NB4 (cell line): ENCODE measurements around the gene CNKSR3.

Source experiments
- DNase-seq: peaks from one replicate; pipeline ENCODE4 v3.0.0; 2010; ENCODE audit warnings: low read depth
- H3K4me3 ChIP-seq: one replicate; pipeline ENCODE4 v1.5.1; 2011; ENCODE audit warnings: mild to moderate bottlenecking, low read depth, low read length, moderate library complexity
- MYC ChIP-seq: IDR thresholded peaks from 2 replicates; pipeline ENCODE4 v1.6.1; 2011; ENCODE audit warnings: low read depth, low read length
- POLR2A ChIP-seq: IDR thresholded peaks from 2 replicates; pipeline ENCODE4 v1.6.1; 2011; ENCODE audit warnings: mild to moderate bottlenecking; ENCODE audit not compliant: insufficient read length; ENCODE audit errors: extremely low read depth
- TF ChIP-seq, protein P1 (sequence below): IDR thresholded peaks from one replicate; pipeline ENCODE4 v1.5.1; 2012; ENCODE audit warnings: low read depth, low read length
- TF ChIP-seq, protein P2 (sequence below): IDR thresholded peaks from 2 replicates; pipeline ENCODE4 v1.6.1; 2011; ENCODE audit warnings: low read depth, low read length

The CNKSR3 gene

DNA sequence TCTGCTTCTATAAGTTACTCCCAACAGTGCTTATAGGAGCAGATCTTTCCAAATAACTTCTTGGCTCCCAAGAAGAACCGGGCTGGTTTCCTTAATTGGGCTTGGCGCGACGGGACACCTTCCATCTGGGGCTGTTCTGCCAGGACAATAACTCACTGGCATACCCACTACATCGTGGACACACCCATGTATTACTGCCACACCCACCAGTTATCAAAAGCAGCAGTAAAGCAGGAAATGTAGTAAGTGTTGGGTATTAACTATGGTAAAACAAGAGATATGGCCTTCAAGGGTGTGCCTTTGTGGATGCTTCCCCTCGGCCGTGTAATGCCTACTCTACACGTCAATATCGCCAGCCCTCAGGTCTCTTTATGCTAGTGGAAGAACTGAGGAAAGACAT, 24.7 kb downstream of the CNKSR3 start:
- H3K4me3 ChIP-seq, result no peak overlapping the region
- TF ChIP-seq MYC (no peak), POLR2A (no peak)
- TF ChIP-seq, protein P1, sequence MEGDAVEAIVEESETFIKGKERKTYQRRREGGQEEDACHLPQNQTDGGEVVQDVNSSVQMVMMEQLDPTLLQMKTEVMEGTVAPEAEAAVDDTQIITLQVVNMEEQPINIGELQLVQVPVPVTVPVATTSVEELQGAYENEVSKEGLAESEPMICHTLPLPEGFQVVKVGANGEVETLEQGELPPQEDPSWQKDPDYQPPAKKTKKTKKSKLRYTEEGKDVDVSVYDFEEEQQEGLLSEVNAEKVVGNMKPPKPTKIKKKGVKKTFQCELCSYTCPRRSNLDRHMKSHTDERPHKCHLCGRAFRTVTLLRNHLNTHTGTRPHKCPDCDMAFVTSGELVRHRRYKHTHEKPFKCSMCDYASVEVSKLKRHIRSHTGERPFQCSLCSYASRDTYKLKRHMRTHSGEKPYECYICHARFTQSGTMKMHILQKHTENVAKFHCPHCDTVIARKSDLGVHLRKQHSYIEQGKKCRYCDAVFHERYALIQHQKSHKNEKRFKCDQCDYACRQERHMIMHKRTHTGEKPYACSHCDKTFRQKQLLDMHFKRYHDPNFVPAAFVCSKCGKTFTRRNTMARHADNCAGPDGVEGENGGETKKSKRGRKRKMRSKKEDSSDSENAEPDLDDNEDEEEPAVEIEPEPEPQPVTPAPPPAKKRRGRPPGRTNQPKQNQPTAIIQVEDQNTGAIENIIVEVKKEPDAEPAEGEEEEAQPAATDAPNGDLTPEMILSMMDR, result no peak
- TF ChIP-seq, protein P2, sequence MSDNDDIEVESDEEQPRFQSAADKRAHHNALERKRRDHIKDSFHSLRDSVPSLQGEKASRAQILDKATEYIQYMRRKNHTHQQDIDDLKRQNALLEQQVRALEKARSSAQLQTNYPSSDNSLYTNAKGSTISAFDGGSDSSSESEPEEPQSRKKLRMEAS, result no peak
- no peak for DNase-seq

DNA sequence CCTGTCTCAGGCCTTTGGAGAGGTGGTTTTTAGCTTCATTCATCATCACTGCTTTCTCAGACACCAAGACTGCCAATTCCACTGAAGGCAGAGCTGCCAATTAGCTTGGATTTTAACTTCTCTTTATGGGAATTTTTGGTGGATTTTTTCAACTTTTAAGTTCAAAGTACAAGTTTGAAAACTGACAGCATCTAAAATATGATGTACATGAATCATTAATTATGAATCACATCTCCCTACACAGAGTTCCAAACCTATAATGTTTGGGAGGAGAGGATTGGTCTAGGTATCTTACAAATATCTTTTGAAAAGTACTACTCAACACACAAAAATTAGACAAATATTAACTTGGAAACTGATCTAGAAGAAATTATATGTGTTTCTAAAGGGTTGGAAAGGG, 25.5 kb downstream of the CNKSR3 start:
- no peak for DNase-seq
- no peak overlapping the region for H3K4me3 ChIP-seq
- TF ChIP-seq, protein P1, result no peak
- TF ChIP-seq MYC (no peak), POLR2A (no peak)
- TF ChIP-seq, protein P2, result no peak

DNA sequence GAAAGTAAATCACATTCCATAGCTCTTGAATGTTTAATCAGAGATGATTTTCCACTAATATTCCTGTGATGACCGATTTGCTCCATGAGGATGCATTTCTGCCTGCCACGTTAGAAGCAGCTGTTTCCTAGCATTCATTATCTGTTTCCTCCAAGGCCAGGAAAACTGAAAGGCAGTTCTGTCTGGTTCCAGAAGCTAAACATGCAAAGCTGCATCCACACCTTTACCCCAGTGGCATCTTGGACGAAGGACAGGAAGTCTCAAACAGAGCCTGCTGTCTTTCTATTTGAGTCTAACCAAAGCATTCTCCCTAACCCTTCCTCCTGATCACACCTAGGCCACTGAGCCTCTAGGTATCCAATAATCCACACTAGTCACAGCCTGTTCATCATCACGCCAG, 27.6 kb downstream of the CNKSR3 start:
- no peak for DNase-seq
- TF ChIP-seq, protein P2, result no peak
- TF ChIP-seq, protein P1, result no peak
- TF ChIP-seq POLR2A, result no peak
- TF ChIP-seq MYC, result no peak
- no peak overlapping the region for H3K4me3 ChIP-seq

DNA sequence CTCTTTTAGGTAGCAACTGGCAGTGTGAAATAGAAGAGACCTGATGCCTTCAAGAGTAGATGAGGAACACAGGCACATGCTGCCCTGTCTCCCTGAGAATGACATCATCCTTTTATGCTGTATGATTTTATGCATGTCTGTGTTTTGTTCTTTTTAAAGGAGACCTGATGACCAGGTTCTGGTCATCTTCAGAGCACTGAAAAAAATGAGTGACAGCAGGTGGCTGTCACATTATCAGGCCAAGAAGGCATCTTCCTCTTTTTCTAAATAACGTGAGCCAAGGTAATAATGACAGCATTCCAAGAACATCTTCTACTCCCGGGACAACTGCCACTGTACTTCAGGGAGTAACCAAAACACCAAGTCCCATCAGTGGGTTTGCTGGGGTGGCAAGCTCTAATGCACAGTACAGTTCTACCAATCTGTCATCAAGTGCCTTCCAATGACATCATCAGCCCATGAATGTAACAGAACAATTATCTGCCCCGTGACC, 28.9 kb downstream of the CNKSR3 start:
- TF ChIP-seq MYC, result no peak
- TF ChIP-seq POLR2A, result no peak
- TF ChIP-seq, protein P2, result no peak
- TF ChIP-seq, protein P1, result no peak
- H3K4me3 ChIP-seq, result no peak overlapping the region
- DNase-seq, result no peak

DNA sequence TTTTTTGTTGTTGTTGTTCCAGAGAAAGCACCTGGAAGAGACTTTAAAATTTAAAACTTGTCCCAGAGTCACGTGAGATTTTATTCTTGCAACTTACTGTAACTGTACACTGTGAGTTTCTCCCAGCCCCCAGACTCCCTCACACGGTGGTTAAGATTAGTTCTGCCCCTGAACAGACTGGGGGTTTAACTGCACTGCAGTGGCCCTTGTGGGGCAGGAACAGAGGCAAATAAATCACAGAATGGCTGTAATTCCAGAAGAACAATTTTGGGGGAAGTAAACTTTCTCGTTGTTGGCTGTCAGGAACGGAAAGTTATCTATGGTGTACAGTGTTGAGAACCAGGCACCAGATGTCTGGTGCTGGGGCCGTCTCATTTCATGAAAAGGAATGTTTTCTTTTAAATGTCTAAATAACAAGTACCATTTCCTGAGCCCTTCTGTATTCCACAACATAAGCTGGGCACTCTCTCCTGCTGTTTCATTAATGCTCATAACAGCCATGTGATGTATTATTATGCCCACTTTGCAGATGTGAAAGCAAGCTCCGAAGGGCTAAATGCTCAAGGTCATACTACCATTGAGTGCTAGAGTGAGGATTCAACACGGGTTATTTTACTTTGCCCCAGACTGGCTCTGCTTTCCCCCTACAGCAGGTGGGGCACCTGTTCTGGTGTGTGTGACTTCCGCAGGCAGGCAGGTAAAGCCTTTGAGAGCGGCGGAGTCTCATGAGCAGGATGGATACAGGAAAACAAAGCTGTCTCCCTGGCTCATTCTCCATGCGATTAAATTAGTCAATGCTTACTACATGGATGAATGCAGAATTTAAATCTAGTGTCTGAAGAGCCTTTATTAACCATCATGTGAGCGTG, 30.5 kb downstream of the CNKSR3 start:
- no peak overlapping the region for H3K4me3 ChIP-seq
- TF ChIP-seq MYC (no peak), POLR2A (no peak)
- TF ChIP-seq, protein P1, result no peak
- TF ChIP-seq, protein P2, result no peak
- DNase-seq, result no peak
